Panc1 (cell line): ENCODE results near the gene TRAM2.

Source experiments
- POLR2AphosphoS5 ChIP-seq: IDR thresholded peaks from 2 replicates; pipeline ENCODE4 v1.6.1; 2012; ENCODE audit warnings: mild to moderate bottlenecking, low read depth, low read length, moderate library complexity
- TCF7L2 ChIP-seq: IDR thresholded peaks from 2 replicates; pipeline ENCODE4 v1.6.1; 2011; ENCODE audit warnings: mild to moderate bottlenecking, low read depth, low read length, inconsistent platforms
- TF ChIP-seq, protein P1 (sequence below): fragments of 450-650 bp; IDR thresholded peaks from 2 replicates; pipeline ENCODE4 v1.5.1; 2017; ENCODE audit warnings: mild to moderate bottlenecking

- TF ChIP-seq, protein P1, sequence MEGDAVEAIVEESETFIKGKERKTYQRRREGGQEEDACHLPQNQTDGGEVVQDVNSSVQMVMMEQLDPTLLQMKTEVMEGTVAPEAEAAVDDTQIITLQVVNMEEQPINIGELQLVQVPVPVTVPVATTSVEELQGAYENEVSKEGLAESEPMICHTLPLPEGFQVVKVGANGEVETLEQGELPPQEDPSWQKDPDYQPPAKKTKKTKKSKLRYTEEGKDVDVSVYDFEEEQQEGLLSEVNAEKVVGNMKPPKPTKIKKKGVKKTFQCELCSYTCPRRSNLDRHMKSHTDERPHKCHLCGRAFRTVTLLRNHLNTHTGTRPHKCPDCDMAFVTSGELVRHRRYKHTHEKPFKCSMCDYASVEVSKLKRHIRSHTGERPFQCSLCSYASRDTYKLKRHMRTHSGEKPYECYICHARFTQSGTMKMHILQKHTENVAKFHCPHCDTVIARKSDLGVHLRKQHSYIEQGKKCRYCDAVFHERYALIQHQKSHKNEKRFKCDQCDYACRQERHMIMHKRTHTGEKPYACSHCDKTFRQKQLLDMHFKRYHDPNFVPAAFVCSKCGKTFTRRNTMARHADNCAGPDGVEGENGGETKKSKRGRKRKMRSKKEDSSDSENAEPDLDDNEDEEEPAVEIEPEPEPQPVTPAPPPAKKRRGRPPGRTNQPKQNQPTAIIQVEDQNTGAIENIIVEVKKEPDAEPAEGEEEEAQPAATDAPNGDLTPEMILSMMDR: no peak
- no peak for TF ChIP-seq POLR2AphosphoS5
- TF ChIP-seq TCF7L2: no peak
These were observed 837 bp downstream of the TRAM2 start for GRCh38 chr6:52576054-52576391.
